SK-N-MC (cell line): ENCODE results near the gene TAF1B.

ENCODE experiments used
- EZH2 ChIP-seq: fragments of 200-600 bp; sonication (generic); IDR thresholded peaks from one replicate; pipeline ENCODE4 v1.6.1; 2017; ENCODE audit warnings: antibody characterized with exemption
- POLR2AphosphoS5 ChIP-seq: IDR thresholded peaks from 2 replicates; pipeline ENCODE4 v1.6.1; 2012; ENCODE audit warnings: mild to moderate bottlenecking, low read depth, low read length, borderline replicate concordance

GRCh38 chr2:9975805-9976447 lies 132.7 kb downstream of the TAF1B start:
- TF ChIP-seq POLR2AphosphoS5, result no peak
- TF ChIP-seq EZH2, result no peak
